ENCODE results near the gene ODR4.
"Not testable (repeated sequence)": the region's sequence is repeated elsewhere in the genome, so short reads cannot be mapped to it uniquely, and the experiment has no call there.

DNA sequence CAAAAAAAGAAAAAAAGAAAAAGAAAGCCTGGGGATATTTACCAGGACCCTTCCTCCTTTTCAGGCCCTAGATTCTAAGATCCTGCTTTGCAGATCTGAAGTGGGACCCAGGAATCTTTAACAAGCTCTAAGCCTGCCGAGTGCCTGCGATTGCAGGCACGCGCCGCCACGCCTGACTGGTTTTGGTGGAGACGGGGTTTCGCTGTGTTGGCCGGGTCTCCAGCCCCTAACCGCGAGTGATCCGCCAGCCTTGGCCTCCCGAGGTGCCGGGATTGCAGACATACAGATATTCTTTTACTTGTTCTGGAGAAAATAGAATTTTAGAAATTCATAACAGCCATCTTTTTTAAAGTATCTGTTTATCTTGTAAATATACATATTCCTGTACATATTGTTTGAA lies 83.5 kb downstream of the ODR4 start:
- TF ChIP-seq, protein P1, sequence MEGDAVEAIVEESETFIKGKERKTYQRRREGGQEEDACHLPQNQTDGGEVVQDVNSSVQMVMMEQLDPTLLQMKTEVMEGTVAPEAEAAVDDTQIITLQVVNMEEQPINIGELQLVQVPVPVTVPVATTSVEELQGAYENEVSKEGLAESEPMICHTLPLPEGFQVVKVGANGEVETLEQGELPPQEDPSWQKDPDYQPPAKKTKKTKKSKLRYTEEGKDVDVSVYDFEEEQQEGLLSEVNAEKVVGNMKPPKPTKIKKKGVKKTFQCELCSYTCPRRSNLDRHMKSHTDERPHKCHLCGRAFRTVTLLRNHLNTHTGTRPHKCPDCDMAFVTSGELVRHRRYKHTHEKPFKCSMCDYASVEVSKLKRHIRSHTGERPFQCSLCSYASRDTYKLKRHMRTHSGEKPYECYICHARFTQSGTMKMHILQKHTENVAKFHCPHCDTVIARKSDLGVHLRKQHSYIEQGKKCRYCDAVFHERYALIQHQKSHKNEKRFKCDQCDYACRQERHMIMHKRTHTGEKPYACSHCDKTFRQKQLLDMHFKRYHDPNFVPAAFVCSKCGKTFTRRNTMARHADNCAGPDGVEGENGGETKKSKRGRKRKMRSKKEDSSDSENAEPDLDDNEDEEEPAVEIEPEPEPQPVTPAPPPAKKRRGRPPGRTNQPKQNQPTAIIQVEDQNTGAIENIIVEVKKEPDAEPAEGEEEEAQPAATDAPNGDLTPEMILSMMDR (IDR thresholded peaks at IDR 0.05): not testable (repeated sequence)
- TF ChIP-seq POLR2AphosphoS5 (IDR thresholded peaks at IDR 0.05; ENCODE audit: low read depth, low read length): not testable (repeated sequence)
